NCI-H345 treated with DMSO at 0.1 percent for 48 hours (cell line): ENCODE results near the gene LHFPL2.

Experiments used
- DNase-seq: peaks from one replicate; lab custom pipeline; 2025; ENCODE audit not compliant: unreplicated experiment; lab: John Stamatoyannopoulos, UW

The LHFPL2 gene

DNA sequence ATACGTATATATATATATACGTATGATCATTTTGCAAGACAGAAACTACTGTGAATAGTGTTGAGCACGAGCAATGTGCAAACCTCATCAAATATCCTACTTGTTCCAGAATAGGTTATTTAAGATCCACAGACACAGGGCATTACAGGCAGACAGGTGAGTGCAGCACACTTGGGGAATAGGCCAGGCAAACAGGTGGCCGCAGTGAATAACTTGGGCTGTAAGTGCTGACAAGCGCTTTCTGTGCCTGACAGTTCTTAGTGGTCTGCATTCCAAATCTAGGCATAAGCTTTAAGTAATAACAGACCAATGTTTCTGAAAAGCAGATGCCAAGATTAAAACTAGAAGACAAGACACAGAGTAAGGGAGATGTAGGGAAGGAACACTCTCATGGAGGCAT is 77.9 kb downstream of the LHFPL2 start:
- no peak for DNase-seq

DNA sequence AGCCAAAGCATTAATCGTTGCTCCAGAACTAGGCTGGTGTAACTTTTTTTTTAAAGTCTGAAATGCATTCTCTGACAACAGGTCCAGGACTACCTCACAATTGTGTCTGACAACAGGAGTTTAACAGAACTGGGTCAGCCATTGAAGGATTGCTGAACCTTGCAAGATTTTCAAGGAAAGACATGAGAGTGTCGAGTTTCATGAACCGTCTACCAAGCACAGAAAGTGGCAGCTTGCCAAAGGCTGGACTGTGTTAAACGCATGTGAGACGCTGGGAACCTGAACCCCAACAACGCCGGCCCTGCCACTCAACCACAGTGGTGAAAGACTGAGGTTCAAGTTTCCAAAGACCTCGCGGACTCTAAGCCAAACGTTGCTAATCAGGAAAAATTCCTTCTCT is 79.1 kb downstream of the LHFPL2 start:
- DNase-seq: no peak

DNA sequence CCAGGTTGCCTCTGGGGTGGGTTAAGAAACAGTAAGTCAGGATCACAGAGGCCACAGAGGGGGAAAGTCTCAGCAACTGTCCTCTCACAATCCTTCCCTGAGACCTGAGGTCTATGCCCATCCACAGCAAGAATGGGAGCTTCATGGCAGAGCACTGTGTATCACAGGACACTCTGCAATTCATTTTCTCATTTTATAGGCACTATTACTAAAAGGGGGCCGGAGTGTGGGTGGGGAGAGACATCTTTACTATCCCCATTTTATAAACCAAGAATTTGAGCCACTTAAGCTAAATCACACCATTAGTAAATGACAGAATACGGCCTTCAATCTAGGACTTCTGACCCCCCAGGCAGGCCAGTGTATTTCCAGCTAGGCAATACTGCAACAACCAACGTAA is 79.9 kb downstream of the LHFPL2 start:
- DNase-seq: no peak

DNA sequence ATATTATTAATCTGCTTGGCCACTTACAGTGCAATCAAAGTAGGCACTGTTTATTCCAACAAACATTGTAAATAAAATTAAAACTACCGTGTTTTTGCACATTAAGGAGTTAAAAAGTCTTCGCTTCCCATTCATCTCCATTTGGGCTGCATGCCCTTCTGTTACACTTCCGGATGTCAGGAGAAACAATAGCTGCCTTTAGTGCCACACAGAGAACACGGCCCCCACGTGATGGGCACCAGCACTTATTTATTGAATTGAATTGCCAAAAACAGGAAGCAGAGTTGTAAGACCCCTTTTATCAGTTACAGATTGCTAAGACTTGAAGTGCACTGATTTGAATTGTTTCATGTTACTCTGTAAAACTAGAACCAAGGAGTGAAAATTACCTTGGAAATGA is 80.4 kb downstream of the LHFPL2 start:
- DNase-seq: no peak

DNA sequence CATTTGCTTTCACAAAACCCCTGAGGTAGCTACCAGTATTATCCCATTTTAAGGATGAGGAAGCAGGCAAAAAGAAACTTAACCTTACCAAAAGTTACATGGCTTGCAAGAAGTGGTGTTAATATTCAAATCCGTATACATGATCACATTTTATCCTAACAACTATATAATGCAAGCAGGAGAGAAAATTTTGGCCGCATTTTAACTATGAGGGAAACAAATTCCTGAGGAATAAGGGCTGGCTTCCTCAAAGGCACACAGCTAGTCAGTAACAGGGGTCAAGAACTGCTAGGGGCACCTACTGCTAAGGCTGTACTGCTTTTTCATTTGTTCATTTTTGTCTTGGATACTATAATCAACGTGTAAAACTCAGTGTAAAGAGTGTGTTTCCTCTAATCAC is 81.0 kb downstream of the LHFPL2 start:
- DNase-seq: no peak

DNA sequence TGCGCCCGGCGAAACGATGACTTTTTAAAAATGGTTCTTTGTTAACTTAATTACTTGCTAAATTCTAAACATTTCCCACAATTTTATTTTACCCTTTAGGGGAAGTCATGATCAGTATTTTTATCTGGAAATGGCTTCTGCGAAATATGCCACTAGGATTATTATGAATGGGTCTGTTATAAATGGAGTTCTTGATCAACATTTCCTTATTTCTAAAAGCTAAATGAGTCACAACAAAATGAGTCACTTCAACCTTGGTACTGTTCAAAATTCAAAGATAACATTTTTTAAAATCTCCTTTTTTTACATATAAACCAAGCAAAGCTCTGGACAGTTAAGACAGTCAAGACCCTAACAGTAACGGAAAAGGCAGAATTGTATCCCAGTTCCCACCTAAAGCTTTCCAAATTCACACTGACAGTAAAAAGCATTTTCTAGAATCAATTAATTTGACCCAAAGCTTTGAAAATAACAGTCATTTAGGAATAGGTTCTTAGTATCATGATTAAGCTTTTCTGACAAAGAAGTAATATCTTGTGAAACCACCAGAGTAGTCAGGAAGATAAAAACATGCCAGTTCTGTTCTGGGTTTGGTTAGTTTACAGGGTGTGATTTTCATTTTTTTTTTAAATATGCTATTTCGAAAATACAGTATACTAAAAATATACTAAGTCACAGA is 81.7 kb downstream of the LHFPL2 start:
- DNase-seq: no peak

DNA sequence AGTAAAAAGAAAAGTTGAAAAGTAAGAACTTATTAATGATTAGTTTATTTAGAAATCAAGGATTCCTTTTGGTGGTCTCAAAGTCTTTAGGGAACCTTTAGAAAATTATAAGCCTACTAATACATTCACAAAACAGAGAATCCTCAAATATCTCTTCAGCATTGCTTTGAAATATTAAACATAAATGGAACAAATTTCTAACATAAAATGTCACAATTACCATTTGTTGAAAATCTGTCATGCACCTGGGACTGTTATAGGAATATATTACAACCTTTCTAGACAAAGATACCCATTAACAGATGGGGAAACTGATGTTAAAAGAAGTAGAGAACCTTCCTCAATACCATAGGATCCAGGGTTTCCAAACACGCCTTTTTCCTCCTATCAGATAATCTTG is 83.2 kb downstream of the LHFPL2 start:
- no peak for DNase-seq

DNA sequence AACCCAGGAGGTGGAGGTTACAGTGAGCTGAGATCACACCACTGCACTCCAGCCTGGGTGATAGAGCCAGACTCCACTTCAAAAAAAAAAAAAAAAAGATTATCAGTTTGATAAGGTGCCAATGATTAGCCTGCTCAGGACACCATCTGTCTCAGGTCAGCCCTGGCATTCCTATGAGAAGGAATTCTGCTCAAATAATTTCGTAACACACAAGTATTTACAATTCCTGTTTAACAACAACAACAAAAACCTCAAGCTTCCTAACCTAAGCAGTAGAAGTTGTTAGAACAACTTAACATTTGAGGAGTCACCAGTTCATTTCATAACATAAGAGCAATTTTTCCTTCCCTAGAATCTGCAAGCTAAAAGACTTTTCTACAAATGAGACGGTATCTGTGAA is 85.0 kb downstream of the LHFPL2 start:
- no peak for DNase-seq

DNA sequence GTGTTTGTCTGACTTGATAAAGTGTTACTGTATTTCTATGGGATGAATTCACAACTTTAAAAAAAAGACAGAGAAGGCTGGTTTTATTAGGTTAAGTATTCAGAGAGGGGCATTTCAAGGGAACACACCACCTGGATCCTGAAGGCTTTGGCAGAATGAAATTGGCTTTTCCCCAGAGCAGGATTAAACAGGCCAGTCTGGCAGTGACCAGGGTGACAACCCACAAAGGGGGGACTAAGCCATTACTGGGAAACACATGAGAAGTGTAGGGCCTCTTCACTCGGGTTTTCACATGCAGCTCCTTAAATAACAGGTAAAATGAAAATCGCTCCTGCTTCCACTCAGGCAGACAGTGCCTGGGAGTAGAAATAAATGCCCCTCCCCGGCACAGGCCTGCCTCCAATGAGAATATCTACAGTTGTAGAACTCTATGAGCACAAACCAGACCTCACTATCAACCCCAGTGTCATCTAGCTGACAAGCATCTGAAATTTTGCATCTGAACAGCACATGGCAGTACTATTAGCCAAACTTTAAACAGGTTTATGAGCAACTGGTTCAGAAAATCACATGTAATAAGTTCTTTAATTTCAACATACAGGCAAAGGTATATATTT is 85.8 kb downstream of the LHFPL2 start:
- DNase-seq: no peak

DNA sequence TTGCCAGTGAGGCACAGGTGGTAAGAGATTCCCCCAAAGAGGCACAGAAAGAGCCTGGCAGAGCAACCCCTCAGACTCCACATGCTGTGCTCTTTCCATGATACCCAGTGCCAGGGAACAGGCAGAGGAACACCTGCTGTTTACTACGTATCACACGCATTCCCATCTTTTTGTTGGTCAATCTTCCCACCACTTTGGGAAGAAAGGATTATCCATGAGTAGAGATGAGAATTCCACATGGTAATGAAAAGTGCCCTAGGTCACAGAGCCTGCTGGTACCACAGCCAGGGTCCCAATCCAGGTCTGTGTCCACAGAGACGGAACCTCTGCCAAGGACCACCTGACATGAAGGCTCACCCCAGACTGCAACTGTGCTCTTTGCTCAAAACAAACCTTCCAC is 86.6 kb downstream of the LHFPL2 start:
- no peak for DNase-seq

DNA sequence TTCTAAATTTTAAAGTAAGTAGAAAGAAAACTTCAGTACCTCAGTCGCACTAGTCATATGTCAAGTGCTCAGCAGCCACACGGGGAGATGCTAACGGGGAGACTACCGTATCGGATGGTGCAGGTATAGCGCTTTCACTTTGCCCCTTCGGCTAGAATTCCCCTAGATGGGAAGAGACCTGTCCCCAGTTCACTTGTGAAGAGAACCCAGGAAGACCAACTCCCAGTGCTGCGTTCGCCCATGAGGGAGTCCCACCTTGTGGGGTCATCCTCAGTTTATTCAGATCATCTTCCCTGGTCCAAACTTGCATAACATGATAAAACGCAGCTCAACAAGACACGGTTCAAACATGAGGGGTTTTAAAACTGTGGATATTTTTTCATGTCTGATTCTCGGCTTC is 87.3 kb downstream of the LHFPL2 start:
- no peak for DNase-seq

DNA sequence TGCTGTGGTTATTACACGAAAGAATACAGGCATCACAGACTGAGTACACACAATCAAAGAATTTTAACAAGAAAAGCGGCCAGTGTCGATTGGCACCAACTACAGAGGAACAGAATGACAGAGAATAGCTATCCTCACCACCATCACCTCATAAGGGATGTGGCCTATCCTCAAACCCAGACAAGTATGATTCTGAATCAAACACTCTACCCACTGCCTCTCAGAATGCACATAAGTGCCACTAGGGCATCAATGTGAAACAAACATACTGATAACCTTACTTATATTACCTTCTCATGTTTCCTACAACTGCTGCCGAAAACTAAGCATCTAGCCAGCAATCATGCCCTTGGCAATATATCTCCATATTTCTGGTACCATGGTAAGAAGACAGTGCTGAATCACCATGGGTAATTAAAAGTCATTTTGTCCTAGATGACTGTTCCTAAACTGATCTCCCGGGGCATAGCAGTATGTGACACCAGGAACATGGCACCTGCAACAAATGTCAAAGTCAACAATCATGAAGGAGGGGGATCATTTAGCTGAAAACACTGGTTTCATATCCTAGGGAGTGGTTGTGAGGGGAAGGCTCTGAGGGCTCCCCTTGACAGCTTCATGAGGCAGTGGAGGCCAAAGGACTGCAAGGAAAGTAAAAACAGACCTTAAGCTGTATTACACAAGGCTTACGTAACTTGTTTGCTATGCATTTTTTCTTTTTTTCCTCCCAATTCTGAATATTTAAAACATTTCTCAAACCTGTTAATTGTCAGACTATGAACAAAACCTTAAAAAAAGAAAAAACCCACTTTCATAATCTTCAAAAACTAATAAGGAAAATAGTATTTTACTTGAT is 88.3 kb downstream of the LHFPL2 start:
- DNase-seq: no peak

DNA sequence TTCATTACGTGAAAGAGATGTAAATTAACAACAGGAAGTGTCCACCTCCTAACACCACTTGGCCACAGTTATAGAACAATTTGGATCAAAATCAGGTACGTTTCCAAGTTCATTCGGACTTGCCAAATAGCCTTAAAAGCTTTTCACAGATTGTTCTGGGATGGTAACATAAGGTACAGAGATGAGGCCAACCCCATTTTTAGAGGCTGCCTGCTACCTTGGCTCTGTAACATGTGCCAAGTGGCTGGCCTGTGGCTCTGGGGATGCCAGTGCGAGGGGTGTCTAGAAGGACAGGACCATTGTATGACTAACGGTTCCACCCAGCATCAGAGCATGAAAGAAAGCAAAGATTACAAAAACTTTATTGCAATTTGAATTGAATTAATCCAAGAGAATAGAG is 91.0 kb downstream of the LHFPL2 start:
- DNase-seq: no peak

DNA sequence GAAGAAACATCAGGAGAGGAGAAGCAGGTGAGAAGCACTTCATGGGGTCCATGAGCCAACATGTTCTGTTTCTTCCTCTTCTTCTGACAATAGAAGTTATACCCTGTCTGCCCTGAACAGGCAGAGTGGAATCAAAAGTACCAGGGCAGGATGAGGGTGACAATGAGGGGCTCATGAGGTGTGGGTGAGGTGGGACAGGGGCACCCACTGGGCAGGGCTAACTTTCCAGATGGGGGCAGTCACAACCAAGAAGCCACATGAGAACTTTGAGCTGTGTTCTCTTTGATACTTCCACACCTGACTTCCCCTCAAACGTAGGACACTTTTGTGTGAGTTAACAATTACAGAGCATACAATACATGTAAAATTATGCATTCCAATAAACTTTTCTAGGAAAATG is 92.7 kb downstream of the LHFPL2 start:
- no peak for DNase-seq

DNA sequence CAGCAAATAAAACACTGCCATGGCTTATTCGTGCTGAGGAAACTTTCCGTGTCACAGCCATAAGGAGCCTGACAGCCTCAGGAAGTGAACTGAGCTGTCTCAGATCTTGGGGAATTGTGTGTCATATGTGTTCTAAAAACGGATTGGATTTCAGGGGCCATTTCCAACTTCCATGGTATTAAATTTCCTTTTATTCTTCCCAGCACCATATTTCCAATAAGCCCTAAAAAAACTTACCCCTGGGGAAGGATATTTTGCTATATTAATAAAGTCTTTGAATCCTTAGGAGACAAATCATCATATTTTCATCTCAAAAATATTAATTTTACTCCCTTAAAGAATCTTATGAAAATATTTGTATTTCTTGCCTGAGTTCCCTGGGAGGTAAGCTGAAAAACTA is 93.9 kb downstream of the LHFPL2 start:
- DNase-seq: no peak

DNA sequence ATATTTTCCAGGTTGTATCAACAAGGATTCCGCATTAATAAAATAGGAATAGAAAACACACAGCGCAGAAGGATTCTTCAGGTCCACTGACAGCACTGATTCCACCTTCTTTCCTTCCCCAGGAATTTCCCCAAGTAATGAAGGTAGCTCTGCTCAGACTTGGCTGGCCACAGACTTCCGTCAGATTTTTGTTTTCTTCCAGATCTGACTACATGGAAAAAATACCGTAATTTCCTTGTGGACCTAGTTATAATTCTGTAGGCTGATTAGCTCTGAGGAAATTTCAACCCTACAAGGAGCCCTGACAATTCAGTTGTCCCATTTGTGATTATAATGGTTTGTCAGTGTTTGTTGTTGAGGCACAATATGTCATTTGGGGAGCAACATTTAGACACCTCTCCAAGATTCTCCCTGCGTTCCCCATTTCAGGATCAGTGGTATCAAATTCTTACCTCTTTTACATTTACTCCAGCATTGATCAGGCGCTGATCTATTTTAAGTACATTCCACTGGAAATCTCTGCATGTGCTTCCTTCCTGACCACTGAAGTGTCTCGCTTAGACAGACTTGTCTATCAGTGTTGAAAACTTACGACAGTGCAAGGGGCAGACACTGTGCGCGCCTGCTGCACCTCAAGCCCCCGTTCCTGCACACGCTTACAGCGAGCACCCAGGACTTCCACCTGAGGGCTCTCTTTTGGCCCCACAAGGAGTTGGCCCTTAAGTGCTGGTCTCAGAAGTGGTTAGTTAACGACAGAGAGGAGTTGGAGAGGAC is 94.8 kb downstream of the LHFPL2 start:
- DNase-seq: no peak

DNA sequence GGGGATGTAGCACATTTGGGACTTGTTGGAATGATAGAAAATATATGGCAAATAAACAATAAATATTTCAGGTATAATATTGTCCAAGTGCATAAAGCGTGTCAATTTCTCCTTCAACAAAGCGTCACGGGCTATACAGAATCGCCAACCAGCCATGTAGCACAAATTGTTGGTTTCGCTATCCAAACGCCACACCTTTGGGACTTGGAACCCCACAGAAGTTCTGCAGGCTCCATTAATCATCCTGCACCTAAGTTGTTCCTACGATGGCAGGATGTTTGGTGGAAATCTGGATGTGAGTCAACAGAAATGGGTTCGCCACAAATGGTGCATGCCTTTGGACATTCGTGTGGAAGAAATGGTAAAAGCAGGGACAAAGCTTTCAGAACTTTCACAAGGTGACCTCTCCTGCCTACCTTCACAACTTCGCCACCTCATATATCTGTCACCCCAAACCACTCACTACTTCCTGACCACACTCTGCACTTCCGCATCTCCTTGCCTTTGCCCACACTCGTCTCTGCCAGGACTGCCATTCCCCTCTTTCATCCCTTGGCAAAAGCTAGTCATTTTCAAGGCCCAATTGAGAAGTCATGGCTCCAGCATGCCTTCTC is 95.7 kb downstream of the LHFPL2 start:
- DNase-seq: no peak

DNA sequence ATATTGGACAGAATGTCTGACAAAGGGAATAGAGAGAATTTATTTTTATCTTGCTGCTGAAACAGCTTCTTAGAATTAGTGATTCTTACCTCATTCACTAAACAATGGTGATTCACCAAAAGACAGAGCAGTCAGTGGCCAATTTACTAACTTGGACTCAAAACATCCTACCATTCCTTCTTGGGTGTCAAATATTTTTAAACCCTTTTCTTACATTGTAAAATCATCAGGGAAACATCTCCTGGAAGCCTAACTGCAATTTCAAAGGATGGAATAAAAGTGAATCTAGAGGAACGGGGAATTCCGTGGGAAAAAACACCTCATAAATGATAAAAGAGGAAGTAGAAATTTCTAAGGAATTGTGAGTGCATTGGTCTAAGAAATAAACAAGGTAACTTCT is 97.7 kb downstream of the LHFPL2 start:
- DNase-seq: no peak

DNA sequence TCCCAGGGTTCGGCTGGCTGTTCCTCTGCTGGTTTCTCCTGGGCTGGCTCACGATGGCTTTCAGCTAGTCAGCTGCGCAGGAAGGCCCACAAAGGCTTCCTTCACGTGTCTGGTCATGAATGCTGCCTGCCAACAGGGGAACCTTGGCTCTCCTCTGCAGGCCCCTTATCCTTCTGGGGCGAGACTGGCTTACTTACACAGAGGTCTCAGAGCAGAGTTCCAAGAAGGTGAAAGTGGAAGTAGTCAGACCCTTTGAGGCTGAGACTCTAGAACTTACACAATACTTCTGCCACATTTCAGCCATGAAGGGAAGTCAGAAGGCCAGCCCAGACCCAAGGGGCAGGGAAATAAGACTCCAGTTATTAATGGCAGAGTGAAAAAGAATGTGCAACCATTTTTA is 99.5 kb downstream of the LHFPL2 start:
- DNase-seq: no peak

DNA sequence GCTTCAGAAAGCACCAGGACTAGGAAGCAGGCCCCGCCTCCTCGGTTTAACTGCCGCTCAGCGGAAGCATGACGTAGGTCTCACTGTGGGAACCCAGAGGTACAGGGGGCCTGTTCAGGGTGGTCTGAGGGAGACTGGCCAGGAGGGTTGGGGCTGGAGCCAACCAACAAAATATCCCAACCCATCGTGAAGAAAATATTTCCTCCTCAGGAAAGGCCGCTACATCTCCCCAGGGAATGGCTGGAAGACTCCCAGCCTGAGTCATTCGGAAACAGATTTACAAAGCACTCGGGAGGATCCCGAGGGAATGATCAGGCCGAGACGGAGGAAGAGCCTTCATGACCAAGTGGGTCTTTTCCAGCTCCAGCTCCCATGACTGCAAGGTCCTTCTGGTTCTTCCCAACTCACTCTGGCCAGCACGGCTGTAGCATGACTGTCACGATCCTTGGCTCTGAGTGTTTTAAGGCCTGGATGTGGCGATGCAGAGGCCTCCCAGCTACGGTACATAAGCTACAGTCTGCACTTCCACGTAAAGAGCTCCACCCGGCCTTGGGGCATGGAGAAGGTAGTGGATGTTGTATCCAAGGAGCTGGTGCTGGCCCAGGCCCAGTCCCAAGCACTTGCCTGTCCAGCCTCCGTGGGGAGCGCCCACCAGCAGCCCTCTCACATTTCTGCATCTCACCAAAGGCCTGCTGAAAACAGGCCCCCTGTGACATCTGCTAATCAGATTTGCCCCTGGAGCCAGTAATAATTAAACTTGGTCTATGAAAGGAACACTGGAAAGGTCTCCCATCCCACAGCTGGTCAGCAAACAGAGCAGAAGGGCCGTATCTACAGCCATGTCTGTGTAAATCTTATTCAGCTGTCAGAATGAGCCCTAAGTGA is 100.6 kb downstream of the LHFPL2 start:
- no peak for DNase-seq
